ENCODE results near the gene AP2A1. TPM values are rescaled to one million over a fixed set of nuclear protein-coding genes. Genes with fewer than 3 reads are reported as not detected.

The AP2A1 gene
- total RNA-seq, 1 experiment from 2014 or later, result 208 TPM

- Histone ChIP-seq H3K4me3 (ENCODE audit: insufficient read depth, low read depth, low read length) (no peak overlapping the region), H3K27me3 (ENCODE audit: control insufficient read depth, insufficient read depth, low read length) (no peaks in the 10 kb centered on the region), H3K36me3 (replicated peaks; ENCODE audit: control insufficient read depth, insufficient read depth, low read length) (no peaks in the 10 kb centered on the region)
- no peak for DNase-seq
These were observed 14.1 kb upstream of the AP2A1 start for GRCh38 chr19:49752701-49753100.

- Histone ChIP-seq H3K36me3 (replicated peaks; ENCODE audit: control insufficient read depth, insufficient read depth, low read length) (no peaks in the 10 kb centered on the region), H3K4me3 (ENCODE audit: insufficient read depth, low read depth, low read length) (no peak overlapping the region), H3K27me3 (ENCODE audit: control insufficient read depth, insufficient read depth, low read length) (no peaks in the 10 kb centered on the region)
- DNase-seq, result no peak
These were observed 10.8 kb upstream of the AP2A1 start for GRCh38 chr19:49755956-49756355.

DNA sequence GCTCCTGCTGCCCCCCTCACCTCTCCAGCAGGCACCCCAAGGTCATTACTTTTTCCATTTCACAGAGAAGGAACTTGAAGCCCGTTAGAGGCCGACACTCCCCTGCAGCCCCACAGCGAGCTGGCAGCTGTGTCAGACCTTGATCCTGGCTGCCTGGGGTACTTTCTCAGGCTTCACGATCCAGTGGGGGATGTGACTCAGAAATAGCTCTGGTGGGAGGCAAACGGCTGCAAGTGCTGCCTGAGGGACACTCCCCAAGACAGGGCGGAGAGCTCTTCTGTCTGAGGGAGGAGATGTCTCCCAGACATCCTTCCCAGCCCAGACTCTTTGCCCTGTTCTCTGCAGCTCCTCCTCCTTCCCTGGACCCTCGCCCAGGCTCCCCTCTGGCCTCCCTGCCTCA, 8.5 kb upstream of the AP2A1 start:
- Histone ChIP-seq H3K4me3 (ENCODE audit: insufficient read depth, low read depth, low read length) (no peak overlapping the region), H3K27me3 (ENCODE audit: control insufficient read depth, insufficient read depth, low read length) (no peaks in the 10 kb centered on the region), H3K36me3 (replicated peaks; ENCODE audit: control insufficient read depth, insufficient read depth, low read length) (no peaks in the 10 kb centered on the region)
- peak; percentile 38 for DNase-seq

- Histone ChIP-seq H3K4me3 (ENCODE audit: insufficient read depth, low read depth, low read length) (no peak overlapping the region), H3K27me3 (ENCODE audit: control insufficient read depth, insufficient read depth, low read length) (no peaks in the 10 kb centered on the region), H3K36me3 (replicated peaks; ENCODE audit: control insufficient read depth, insufficient read depth, low read length) (no peaks in the 10 kb centered on the region)
- peak; percentile 19 for DNase-seq
These were observed 5.6 kb upstream of the AP2A1 start for GRCh38 chr19:49761249-49761624.

- H3K27me3 ChIP-seq (ENCODE audit: control insufficient read depth, insufficient read depth, low read length), result no peaks in the 10 kb centered on the region
- no peak overlapping the region for H3K4me3 ChIP-seq (ENCODE audit: insufficient read depth, low read depth, low read length)
- DNase-seq, result peak; percentile 71
- no peaks in the 10 kb centered on the region for H3K36me3 ChIP-seq (replicated peaks; ENCODE audit: control insufficient read depth, insufficient read depth, low read length)
These were observed 5.0 kb upstream of the AP2A1 start for GRCh38 chr19:49761625-49762311.

- Histone ChIP-seq H3K36me3 (replicated peaks; ENCODE audit: control insufficient read depth, insufficient read depth, low read length) (no peaks in the 10 kb centered on the region), H3K27me3 (ENCODE audit: control insufficient read depth, insufficient read depth, low read length) (no peaks in the 10 kb centered on the region), H3K4me3 (ENCODE audit: insufficient read depth, low read depth, low read length) (no peak within 1 kb of the TSS)
- DNase-seq, result peak; percentile 27
These were observed 3.6 kb upstream of the AP2A1 start, which contains the start of gene TSKS for GRCh38 chr19:49763230-49763629. TSKS (minus strand) TSS chr19:49763306; CDS start chr19:49763247, 59 bp downstream.

GRCh38 chr19:49764341-49764740, 2.5 kb upstream of the AP2A1 start:
- H3K4me3 ChIP-seq (ENCODE audit: insufficient read depth, low read depth, low read length), result no peak overlapping the region
- DNase-seq, result no peak

GRCh38 chr19:49766007-49766929, 533 bp upstream of the AP2A1 start:
- no peaks in the 10 kb centered on the region for H3K27me3 ChIP-seq (ENCODE audit: control insufficient read depth, insufficient read depth, low read length)
- peak; percentile 99 for DNase-seq
- no peaks in the 10 kb centered on the region for H3K36me3 ChIP-seq (replicated peaks; ENCODE audit: control insufficient read depth, insufficient read depth, low read length)
- H3K4me3 ChIP-seq (ENCODE audit: insufficient read depth, low read depth, low read length), result peak overlapping the region; percentile 45

More at GRCh38 chr19:49764341-49764740, 2.5 kb upstream of the AP2A1 start:
- no peaks in the 10 kb centered on the region for H3K36me3 ChIP-seq (replicated peaks; ENCODE audit: control insufficient read depth, insufficient read depth, low read length)
- no peaks in the 10 kb centered on the region for H3K27me3 ChIP-seq (ENCODE audit: control insufficient read depth, insufficient read depth, low read length)

- no peaks in the 10 kb centered on the region for H3K36me3 ChIP-seq (replicated peaks; ENCODE audit: control insufficient read depth, insufficient read depth, low read length)
- H3K4me3 ChIP-seq (ENCODE audit: insufficient read depth, low read depth, low read length), result peak overlapping the region; percentile 66
- no peaks in the 10 kb centered on the region for H3K27me3 ChIP-seq (ENCODE audit: control insufficient read depth, insufficient read depth, low read length)
- DNase-seq, result peak; percentile 45
These were observed 580 bp downstream of the AP2A1 start for GRCh38 chr19:49767381-49767780.

DNA sequence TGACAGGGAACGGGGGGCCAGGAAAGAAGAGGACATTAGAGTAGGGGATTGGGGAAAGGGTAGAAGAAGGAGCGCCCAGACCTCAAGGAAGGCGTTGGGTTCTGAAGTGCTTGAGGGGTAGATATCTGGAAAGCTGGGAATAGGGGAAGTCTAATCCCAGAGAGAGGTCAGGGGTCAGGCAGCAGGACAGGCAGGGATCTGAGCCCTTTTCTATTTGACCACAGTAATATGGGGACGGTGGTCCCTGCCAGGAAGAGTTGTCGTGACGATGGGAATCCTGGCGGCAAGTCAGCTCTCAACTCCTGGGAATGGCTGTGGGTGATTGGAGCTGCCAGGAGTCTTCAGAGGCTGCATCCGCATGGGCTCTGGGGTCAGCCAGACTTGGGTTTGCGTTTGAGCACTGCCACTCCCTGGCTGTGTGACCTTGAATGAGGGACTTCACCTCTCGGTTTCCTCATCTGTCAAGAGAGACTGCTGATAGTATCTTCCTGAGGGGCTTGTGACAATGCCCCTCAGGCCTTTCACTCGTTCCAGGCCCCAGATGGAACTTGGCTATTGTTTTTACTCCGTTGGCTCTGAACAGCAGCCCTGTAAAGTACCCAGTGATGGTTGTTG, 1.3 kb downstream of the AP2A1 start:
- H3K36me3 ChIP-seq (replicated peaks; ENCODE audit: control insufficient read depth, insufficient read depth, low read length), result no peaks in the 10 kb centered on the region
- H3K4me3 ChIP-seq (ENCODE audit: insufficient read depth, low read depth, low read length), result peak overlapping the region; percentile 66; the same call in 1 of the 2 replicates
- no peak for DNase-seq
- no peaks in the 10 kb centered on the region for H3K27me3 ChIP-seq (ENCODE audit: control insufficient read depth, insufficient read depth, low read length)

DNA sequence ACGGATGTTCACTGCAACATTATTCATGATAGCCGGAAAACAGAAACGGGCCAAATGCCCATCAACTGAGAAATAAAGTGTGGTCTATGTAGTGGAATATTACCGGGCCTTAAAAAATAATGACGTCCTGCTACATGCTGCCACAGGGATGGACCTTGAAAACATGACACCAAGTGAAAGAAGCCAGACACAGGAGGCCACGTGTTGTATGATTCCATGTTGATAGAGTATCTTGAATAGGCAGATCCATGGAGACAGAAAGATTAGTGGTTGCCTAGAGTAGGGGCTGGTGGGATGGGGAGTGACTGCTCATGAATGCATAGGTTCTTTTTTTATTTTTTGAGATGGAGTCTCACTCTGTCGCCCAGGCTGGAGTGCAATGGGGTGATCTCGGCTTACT, 3.7 kb downstream of the AP2A1 start:
- H3K4me3 ChIP-seq (ENCODE audit: insufficient read depth, low read depth, low read length), result no peak overlapping the region
- DNase-seq, result no peak
- H3K27me3 ChIP-seq (ENCODE audit: control insufficient read depth, insufficient read depth, low read length), result no peaks in the 10 kb centered on the region
- H3K36me3 ChIP-seq (replicated peaks; ENCODE audit: control insufficient read depth, insufficient read depth, low read length), result no peaks in the 10 kb centered on the region

DNA sequence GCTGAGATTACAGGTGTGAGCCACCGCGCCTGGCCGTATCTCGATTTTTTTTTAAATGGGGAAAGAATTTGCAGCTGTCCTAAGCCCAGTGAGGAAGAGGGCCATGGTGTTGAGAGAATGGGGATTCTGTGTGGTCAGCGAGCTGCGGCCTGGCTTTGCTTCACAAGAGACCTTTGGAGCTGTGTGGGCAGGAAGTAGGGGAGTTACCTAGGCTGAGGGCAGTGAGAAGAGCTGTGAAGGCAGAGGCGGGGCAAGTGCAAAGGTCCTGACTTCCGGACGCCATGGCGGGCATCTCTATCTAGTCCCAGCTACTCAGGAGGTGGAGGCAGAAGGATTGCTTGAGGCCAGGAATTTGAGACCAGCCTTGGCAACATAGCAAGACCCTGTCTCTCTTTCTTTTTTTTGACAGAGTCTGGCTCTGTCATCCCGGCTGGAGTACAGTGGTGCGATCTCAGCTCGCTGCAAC, 4.9 kb downstream of the AP2A1 start:
- DNase-seq, result no peak
- no peaks in the 10 kb centered on the region for H3K27me3 ChIP-seq (ENCODE audit: control insufficient read depth, insufficient read depth, low read length)

DNA sequence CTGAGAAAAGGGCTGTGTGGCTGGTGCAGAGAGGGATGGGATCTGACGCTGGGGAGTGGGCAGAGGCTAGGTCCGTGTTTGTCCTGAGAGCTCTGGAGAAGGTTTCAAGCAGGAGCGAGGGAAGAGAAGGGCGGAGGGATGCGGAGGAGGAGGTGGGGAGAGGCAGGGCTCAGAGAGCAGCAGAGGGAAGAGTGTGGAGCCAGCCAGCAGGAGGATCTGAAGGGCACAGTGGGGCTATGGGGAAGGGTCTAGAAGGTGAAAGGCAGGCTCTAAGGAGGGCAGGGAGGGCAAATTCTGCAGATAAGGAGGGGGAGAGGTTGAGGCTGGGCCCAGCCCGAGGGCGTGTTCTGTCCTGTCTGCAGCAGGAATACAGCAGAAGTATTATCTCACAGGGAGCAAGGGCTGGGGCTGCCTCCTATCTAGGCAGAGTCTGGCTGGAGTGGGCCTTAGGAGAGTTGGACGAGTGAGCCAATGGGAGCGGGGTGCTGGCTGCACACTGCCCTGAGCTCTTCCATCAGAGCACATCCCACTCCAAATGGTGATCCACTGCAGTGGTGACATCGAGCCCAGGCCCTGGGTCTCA, 6.1 kb downstream of the AP2A1 start:
- no peak overlapping the region for H3K4me3 ChIP-seq (ENCODE audit: insufficient read depth, low read depth, low read length)
- no peaks in the 10 kb centered on the region for H3K36me3 ChIP-seq (replicated peaks; ENCODE audit: control insufficient read depth, insufficient read depth, low read length)
- DNase-seq, result peak; percentile 25

More for the DNA sequence above, 4.9 kb downstream of the AP2A1 start:
- no peaks in the 10 kb centered on the region for H3K36me3 ChIP-seq (replicated peaks; ENCODE audit: control insufficient read depth, insufficient read depth, low read length)
- no peak overlapping the region for H3K4me3 ChIP-seq (ENCODE audit: insufficient read depth, low read depth, low read length)

GRCh38 chr19:49773663-49774350, 7.0 kb downstream of the AP2A1 start:
- Histone ChIP-seq H3K27me3 (ENCODE audit: control insufficient read depth, insufficient read depth, low read length) (no peaks in the 10 kb centered on the region), H3K36me3 (replicated peaks; ENCODE audit: control insufficient read depth, insufficient read depth, low read length) (no peaks in the 10 kb centered on the region), H3K4me3 (ENCODE audit: insufficient read depth, low read depth, low read length) (no peak overlapping the region)
- no peak for DNase-seq

More for the DNA sequence above, 6.1 kb downstream of the AP2A1 start:
- H3K27me3 ChIP-seq (ENCODE audit: control insufficient read depth, insufficient read depth, low read length), result no peaks in the 10 kb centered on the region

Measured in H7 (cell line).